NCI-H2227 (cell line): ENCODE data around the gene NEMP2.

Experiments used
- DNase-seq: peaks from one replicate; lab custom pipeline; 2025; ENCODE audit not compliant: unreplicated experiment; lab: John Stamatoyannopoulos, UW

Gene NEMP2

DNA sequence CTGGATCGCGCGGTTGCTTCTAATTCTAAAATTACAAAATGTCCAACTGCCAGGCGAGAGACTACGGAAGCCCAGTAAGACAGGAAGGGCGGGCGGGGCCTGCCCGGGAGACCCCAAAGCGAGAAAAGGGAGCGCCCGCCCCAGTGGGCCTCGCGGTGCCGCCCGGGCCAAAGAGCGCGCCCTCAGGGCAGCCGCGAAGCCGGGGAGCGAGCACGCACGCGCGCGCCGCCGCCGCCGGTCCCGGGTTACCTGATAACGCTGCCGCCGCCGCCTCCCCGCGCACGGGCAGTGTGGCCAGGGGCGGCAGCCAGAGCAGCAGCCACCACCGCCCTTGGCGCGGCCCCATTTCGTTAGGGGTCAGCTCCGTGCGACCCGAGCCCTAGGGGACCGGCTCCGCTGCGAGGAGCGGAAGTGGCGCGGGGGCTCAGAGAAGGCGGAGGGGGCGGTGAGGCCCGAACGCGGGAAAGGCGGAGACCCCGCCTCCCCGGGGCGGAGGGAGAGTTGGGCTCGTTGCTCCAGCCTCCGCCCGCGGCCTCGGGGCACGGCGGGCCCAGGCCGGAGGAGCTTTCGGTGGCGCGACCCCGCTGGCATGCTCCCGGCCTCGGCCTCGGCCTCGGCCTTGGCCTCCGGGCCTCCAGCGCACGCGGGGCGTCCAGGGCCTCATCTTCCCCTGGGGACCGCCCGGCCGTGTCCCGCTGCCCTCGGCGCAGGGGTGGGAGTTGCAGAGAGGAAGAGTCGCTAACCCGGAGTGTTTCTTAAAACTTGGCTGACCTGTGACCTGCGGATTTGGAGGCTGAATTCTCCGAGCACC is at the start of gene NEMP2:
Gene NEMP2 (minus strand): TSS at position 413 of the 811 bp plus-strand sequence. CDS start 67 bp downstream, at position 346.
- peak; percentile 94 for DNase-seq

DNA sequence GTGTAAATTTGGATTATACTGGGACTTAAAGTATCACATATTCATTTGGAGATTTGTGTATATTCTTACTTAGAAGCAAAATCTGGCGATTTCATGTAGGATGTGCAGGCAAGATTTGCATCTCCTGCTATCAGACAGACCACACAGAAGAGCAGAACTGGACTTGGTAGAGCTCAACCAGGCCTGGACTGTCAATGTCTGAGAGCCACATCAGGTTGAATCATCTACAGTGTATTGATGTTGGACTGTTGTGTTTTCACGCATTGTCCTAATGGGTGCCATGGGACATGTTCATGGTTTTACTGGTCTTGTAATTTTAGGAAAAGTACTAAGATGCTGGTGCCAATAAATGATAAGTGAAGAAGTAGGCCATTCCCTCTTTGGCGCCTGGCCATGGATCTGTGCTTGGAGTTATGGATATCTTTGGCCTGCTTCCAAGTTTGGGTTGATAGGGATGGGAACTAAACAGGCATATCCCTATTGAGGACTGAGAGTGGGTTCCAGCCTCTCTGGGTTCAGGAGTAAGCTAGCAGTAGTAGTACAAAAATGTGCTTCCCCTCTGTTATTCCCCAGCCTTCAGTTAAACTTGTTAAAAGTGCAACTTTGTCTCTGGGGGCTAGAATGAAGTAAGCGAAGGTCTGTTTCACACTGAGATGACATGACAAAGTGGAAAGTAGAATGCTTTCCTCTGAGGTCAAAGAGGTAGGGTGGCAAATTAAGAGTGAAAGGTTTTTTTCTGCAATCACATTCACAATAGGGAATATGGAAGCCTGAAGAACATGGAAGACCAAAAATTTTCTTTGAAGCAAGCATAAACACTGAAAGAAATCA is 49.2 kb upstream of the NEMP2 start:
- no peak for DNase-seq

- DNase-seq, result no peak
Observed at GRCh38 chr2:190582736-190583506, 48.4 kb upstream of the NEMP2 start.

GRCh38 chr2:190582019-190582418 is 47.5 kb upstream of the NEMP2 start:
- DNase-seq, result no peak

DNA sequence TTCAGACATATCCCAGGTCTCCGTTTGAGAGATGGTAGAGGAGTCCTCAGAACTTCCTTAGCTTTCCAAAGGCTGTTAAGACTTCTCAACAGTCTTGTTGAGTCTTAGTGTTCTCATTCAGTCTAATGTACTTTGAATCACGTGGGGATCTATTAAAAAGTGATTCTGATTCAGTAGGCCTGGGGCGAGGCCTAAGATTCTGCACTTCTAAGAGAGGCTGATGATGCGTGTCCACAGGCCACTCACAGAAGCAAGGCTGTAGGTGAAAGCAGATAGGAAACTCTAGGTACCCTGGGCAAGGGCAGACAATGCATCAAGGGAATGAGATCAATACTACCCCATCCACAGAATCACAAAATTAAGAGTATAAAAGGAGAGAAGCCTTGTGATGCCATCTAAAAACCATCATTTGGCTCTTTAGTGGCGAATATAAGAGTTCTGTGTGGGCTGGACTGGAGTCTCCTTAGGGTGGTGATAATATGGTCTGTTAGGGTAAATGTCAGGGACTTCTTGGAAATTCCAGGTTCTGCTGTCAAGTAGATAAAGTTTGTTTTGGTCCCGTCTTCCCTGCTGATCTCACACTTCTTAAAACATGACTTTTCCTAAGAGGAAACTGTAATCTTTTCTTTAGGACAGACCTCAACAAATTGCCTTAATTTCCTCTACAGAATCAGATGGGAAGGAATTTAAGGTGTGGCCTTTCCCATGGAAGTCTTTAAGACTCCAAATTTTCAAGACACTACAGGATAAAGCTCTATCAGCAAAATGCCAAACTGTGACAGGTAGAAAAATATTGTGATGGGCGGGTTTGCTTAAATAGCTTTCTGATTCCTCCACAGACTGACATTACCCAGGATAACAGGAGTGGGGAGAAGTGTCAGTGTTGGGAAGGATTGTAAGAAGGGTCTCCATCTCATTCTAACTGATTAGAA is 45.7 kb upstream of the NEMP2 start:
- DNase-seq, result no peak

DNA sequence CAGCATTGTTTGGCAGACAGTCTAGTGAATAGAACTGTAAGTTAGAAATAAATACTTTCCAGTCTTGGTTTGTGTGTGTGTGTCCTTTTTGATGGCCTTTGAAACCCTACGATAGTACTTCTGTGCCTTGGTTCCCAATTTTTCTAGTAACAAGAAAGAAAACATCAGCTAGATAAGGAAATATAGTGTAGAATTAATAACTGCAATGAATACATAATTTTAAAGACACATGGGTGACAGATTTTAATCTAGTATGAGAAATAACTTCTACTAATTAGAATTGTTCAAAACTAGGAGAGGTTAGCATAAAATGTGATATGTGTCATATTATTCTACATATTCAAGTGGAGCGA is 44.5 kb upstream of the NEMP2 start:
- DNase-seq, result no peak

DNA sequence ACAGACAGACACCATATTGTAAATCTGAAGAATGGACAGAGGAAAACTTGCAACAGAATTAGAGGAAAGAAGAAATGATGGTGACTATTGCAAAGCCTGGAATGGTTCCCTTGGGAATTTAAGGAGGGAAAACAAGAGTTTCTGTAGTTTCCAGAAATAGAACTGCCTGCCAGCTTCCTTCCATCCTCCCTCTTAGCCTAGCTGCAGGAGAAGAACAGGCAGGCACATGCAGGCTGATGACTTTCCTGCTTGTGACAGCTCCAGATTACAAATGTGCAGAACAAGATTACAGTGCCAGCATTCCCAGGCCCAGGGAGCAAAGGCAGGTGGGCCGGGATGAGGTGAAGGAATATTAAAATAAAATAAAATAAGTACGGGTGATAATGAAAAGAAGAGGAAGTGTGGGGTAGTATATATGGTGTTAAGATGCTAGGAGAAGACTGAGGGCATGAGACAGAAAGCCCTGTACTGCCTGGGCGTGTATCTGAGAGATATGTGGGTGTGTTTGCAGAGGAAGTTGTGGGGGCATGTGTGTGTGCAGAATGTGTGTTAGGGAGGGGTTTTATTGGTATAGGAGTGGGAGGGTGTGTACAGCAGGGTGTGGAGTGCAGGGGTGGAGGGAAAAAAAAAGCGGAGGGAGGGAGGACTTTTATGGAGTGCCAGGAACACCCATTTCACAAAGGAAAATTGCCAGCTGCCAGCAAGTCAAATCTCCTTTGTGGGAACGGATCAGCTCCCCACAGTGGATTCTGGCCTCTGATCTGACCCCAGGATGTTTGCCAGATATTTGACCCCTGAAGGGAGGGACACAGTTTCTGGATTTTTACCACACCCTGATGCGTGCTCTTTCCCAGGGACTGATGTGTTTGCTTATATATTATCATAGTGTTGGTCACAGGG is 43.9 kb upstream of the NEMP2 start:
- DNase-seq, result peak; percentile 48

DNA sequence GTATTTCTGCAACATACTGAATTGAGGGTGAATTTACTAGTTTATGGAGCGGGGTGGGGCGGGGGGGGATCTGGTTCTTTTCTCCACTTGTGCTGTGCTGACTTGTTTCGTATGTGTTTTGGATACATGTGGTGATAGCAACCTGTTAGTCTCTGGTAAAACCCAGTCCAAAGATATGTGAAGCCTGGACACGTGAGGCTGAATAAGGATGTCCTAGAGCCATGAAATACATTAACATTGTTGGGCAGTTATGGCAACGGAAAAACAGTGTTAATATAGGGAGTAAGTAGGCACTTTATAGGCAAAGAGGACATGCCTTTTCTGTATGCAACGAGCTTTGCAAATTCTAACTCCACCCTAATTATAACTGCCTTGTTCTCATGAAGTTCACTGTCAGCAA is 42.1 kb upstream of the NEMP2 start:
- DNase-seq, result no peak

GRCh38 chr2:190575263-190575662 is 40.7 kb upstream of the NEMP2 start:
- DNase-seq, result no peak

GRCh38 chr2:190574169-190574568 is 39.6 kb upstream of the NEMP2 start:
- no peak for DNase-seq

GRCh38 chr2:190572246-190572645 is 37.7 kb upstream of the NEMP2 start:
- DNase-seq, result no peak

GRCh38 chr2:190571686-190572085 is 37.2 kb upstream of the NEMP2 start:
- no peak for DNase-seq

DNA sequence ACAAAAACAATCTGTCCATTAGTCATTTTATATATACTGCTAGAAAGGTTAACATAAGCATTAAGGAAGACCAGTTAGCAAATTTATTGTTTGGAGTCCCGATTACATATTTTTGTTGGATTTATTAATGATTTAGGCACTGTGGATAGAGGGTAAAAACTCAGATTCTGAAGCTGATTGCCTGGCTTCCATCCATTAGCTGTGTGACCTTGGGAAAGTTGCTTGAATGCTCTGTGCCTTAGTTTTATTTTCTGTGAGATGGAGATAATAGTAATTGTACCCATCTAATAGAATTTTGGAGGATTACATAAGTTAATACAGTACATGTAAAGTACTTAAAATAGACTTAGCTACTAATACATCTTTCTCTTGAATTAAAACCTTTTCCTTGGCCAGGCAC is 36.3 kb upstream of the NEMP2 start:
- no peak for DNase-seq

- DNase-seq, result no peak
Observed at GRCh38 chr2:190569994-190570755, 35.7 kb upstream of the NEMP2 start.

DNA sequence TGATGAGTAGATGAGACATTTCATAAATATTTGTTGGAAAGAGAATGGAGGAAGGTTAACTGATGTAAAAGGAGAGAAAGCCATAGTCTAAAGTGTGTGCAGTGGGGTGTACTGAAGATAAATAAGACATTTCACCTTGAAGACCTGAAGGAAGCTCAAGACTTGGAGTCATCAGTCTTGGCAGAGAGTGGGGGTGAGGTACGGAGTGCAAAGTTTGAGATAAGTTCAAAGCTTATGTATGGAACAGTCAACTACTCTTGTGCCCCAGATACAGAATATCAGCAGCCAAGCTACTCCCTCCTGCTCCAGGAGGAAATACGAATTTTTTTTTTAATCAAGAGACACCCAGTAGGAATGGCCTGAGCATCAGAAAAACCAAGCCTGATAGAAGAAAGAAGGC is 30.3 kb upstream of the NEMP2 start:
- DNase-seq, result no peak

GRCh38 chr2:190563646-190564045 is 29.1 kb upstream of the NEMP2 start:
- DNase-seq, result no peak

GRCh38 chr2:190563109-190563508 is 28.6 kb upstream of the NEMP2 start:
- no peak for DNase-seq

DNA sequence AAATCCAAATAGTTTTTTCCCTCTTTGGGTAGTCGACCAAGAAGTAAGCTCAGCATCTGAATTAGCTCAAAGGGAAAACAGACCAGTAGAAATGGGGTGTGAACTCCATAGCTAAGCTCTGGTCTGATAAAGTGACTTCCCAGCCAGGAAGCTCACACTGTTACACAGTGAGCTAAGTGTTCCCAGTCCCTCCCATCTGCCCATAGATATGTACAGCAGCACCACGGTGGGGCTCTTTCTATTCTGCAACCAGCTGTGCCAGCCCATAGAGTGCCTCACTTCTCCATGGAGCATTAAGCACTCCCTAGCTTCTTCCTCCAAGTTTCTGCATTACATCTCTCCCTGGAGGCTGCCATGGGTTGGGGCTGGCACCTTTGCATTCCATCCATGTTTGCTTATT is 27.6 kb upstream of the NEMP2 start:
- DNase-seq, result no peak

DNA sequence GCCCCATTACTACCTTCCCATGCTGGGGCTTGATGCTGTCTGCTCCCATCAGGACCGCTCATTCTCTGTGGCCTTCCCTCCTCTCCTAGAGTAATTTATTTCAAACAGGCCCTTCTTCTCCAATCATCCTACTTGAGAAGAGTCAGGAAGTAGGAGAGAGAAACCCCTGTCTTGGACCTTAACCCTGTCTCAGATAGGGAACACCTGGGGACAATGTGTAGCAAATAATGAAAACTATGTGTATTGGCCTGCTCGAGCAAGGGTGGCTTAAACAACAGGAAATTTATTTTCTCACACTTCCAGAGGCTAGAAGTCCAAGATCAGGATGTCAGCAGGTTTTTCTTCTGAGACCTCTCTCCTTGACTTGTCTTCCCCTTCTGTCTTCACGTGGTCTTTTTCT is 26.6 kb upstream of the NEMP2 start:
- no peak for DNase-seq
